Activated CD4-positive, alpha-beta memory T cell treated with anti-CD3 and anti-CD28 coated beads for 36 hours (primary cell): ENCODE data around the gene KCNJ12. TPM values are rescaled to one million over a fixed set of nuclear protein-coding genes. Genes with fewer than 3 reads are reported as not detected.
"Not testable (repeated sequence)": the region's sequence is repeated elsewhere in the genome, so short reads cannot be mapped to it uniquely, and the experiment has no call there.

Experiments
- CTCF ChIA-PET: fragments of 350-600 bp; sonication (Branson Sonifier 250); formaldehyde crosslinking; loops from one replicate; lab custom pipeline; 2021; ENCODE audit warnings: antibody characterized with exemption, inconsistent platforms; lab: Charles Lee
- POLR2A ChIA-PET: fragments of 350-600 bp; sonication (Branson Sonifier 250); formaldehyde crosslinking; loops from one replicate; lab custom pipeline; 2021; ENCODE audit warnings: antibody characterized with exemption; lab: Charles Lee
- DNase-seq: peaks from one replicate; pipeline ENCODE4 v3.0.0-alpha.2; 2020
- H3K27ac Mint-ChIP-seq: one replicate; pipeline ENCODE4 v1.8.0; 2021; ENCODE audit warnings: mixed read lengths
- H3K27me3 Mint-ChIP-seq: one replicate; pipeline ENCODE4 v1.8.0; 2021; ENCODE audit warnings: mixed read lengths
- H3K36me3 Mint-ChIP-seq: one replicate; pipeline ENCODE4 v1.8.0; 2021; ENCODE audit warnings: mixed read lengths
- H3K4me1 Mint-ChIP-seq: one replicate; pipeline ENCODE4 v1.8.0; 2021; ENCODE audit warnings: low read depth, mixed read lengths
- H3K4me3 Mint-ChIP-seq: one replicate; pipeline ENCODE4 v1.8.0; 2021; ENCODE audit warnings: mild to moderate bottlenecking, mixed read lengths
- H3K9me3 Mint-ChIP-seq: one replicate; pipeline ENCODE4 v1.8.0; 2021; ENCODE audit warnings: mixed read lengths
- intact Hi-C: fragments of 100-400 bp; cut with micrococcal nuclease; formaldehyde crosslinking; loops from one replicate; pipeline ENCODE4 v1.15.1; 2023
- total RNA-seq, 2 experiments: library from RNA; stranded (reverse); gene quantifications; one replicate each; pipeline ENCODE4 v1.2.3, GENCODE V29; 2021

KCNJ12 gene
- total RNA-seq, result not detected

GRCh38 chr17:21376081-21376758 is at the start of gene KCNJ12:
KCNJ12 (plus strand) TSS chr17:21376357; CDS start chr17:21415343, 38,986 bp downstream.
- CTCF ChIA-PET, result interaction anchor here (1.2 kb wide), 1 partner anchor 97 kb away, joined by 5 read pairs; no protein-coding TSS in a partner anchor
- H3K4me3 Mint-ChIP-seq, result no peak within 1 kb of the TSS
- intact Hi-C loops, result loop anchor here (5.0 kb wide), 1 partner anchor 94 kb away; the partner anchor contains the start of gene MAP2K3

GRCh38 chr17:21327921-21328320 is 48.2 kb upstream of the KCNJ12 start:
- POLR2A ChIA-PET, H3K27me3 Mint-ChIP-seq, H3K36me3 Mint-ChIP-seq, DNase-seq, H3K4me3 Mint-ChIP-seq, H3K27ac Mint-ChIP-seq, H3K4me1 Mint-ChIP-seq, CTCF ChIA-PET: not testable (repeated sequence)
- H3K9me3 Mint-ChIP-seq, result peaks cover 15% of the 10 kb centered on the region
- intact Hi-C loops, result loop anchor here (10.0 kb wide), 1 partner anchor 127 kb away; no protein-coding TSS in a partner anchor

More at GRCh38 chr17:21376081-21376758, at the start of gene KCNJ12:
- Mint-ChIP-seq H3K9me3 (no peaks in the 10 kb centered on the region), H3K4me1 (peaks cover 9% of the 10 kb centered on the region), H3K36me3 (no peaks in the 10 kb centered on the region), H3K27me3 (peaks cover 28% of the 10 kb centered on the region), H3K27ac (no peak within 1 kb of the TSS)
- POLR2A ChIA-PET, result no interaction called here
- DNase-seq, result no peak

- CTCF ChIA-PET, H3K4me1 Mint-ChIP-seq, H3K4me3 Mint-ChIP-seq, H3K27ac Mint-ChIP-seq, H3K36me3 Mint-ChIP-seq, POLR2A ChIA-PET, DNase-seq, H3K27me3 Mint-ChIP-seq: not testable (repeated sequence)
- intact Hi-C loops, result loop anchor here (10.0 kb wide), 1 partner anchor 126 kb away; no protein-coding TSS in a partner anchor
- peaks cover 13% of the 10 kb centered on the region for H3K9me3 Mint-ChIP-seq
Measured at GRCh38 chr17:21328778-21329177, 47.4 kb upstream of the KCNJ12 start.

- H3K36me3 Mint-ChIP-seq, result no peaks in the 10 kb centered on the region
- H3K27ac Mint-ChIP-seq, result no peak overlapping the region
- peaks cover 11% of the 10 kb centered on the region for H3K9me3 Mint-ChIP-seq
- no peak for DNase-seq
- POLR2A ChIA-PET, result no interaction called here
- peaks cover 4% of the 10 kb centered on the region for H3K27me3 Mint-ChIP-seq
- H3K4me1 Mint-ChIP-seq, result no peaks in the 10 kb centered on the region
- CTCF ChIA-PET, result no interaction called here
- H3K4me3 Mint-ChIP-seq, result no peak overlapping the region
- intact Hi-C loops, result no loop called here
Measured at GRCh38 chr17:21330436-21331160, 45.6 kb upstream of the KCNJ12 start.

- CTCF ChIA-PET, result not testable (repeated sequence)
Measured at GRCh38 chr17:21336541-21337294, 39.4 kb upstream of the KCNJ12 start.

GRCh38 chr17:21337981-21338625 is 38.1 kb upstream of the KCNJ12 start:
- CTCF ChIA-PET, POLR2A ChIA-PET, H3K9me3 Mint-ChIP-seq, H3K36me3 Mint-ChIP-seq, H3K4me1 Mint-ChIP-seq, DNase-seq, intact Hi-C loops, H3K27me3 Mint-ChIP-seq, H3K27ac Mint-ChIP-seq, H3K4me3 Mint-ChIP-seq: not testable (repeated sequence)

More at GRCh38 chr17:21336541-21337294, 39.4 kb upstream of the KCNJ12 start:
- intact Hi-C loops, POLR2A ChIA-PET, H3K36me3 Mint-ChIP-seq, DNase-seq, H3K9me3 Mint-ChIP-seq, H3K27ac Mint-ChIP-seq, H3K4me3 Mint-ChIP-seq, H3K27me3 Mint-ChIP-seq, H3K4me1 Mint-ChIP-seq: not testable (repeated sequence)

GRCh38 chr17:21339011-21339410 is 37.1 kb upstream of the KCNJ12 start:
- CTCF ChIA-PET, result no interaction called here
- no peaks in the 10 kb centered on the region for H3K4me1 Mint-ChIP-seq
- intact Hi-C loops, result no loop called here

GRCh38 chr17:21339571-21339970 is 36.6 kb upstream of the KCNJ12 start:
- H3K4me3 Mint-ChIP-seq, DNase-seq, H3K36me3 Mint-ChIP-seq, H3K27me3 Mint-ChIP-seq, H3K9me3 Mint-ChIP-seq, POLR2A ChIA-PET, intact Hi-C loops, H3K4me1 Mint-ChIP-seq, H3K27ac Mint-ChIP-seq, CTCF ChIA-PET: not testable (repeated sequence)

More at GRCh38 chr17:21339011-21339410, 37.1 kb upstream of the KCNJ12 start:
- H3K9me3 Mint-ChIP-seq, result no peaks in the 10 kb centered on the region
- no peaks in the 10 kb centered on the region for H3K27me3 Mint-ChIP-seq
- no peaks in the 10 kb centered on the region for H3K36me3 Mint-ChIP-seq
- no peak for DNase-seq
- POLR2A ChIA-PET, result no interaction called here
- no peak overlapping the region for H3K4me3 Mint-ChIP-seq
- H3K27ac Mint-ChIP-seq, result no peak overlapping the region

GRCh38 chr17:21340407-21340806 is 35.8 kb upstream of the KCNJ12 start:
- H3K4me1 Mint-ChIP-seq, POLR2A ChIA-PET, H3K9me3 Mint-ChIP-seq, intact Hi-C loops, H3K36me3 Mint-ChIP-seq, DNase-seq, H3K4me3 Mint-ChIP-seq, CTCF ChIA-PET, H3K27me3 Mint-ChIP-seq, H3K27ac Mint-ChIP-seq: not testable (repeated sequence)

- POLR2A ChIA-PET, H3K4me3 Mint-ChIP-seq, DNase-seq, H3K27ac Mint-ChIP-seq, H3K4me1 Mint-ChIP-seq, intact Hi-C loops, CTCF ChIA-PET, H3K9me3 Mint-ChIP-seq, H3K36me3 Mint-ChIP-seq, H3K27me3 Mint-ChIP-seq: not testable (repeated sequence)
Measured at GRCh38 chr17:21341279-21341678, 34.9 kb upstream of the KCNJ12 start.

- H3K36me3 Mint-ChIP-seq, H3K4me3 Mint-ChIP-seq, H3K27me3 Mint-ChIP-seq, intact Hi-C loops, H3K4me1 Mint-ChIP-seq, POLR2A ChIA-PET, CTCF ChIA-PET, H3K27ac Mint-ChIP-seq, H3K9me3 Mint-ChIP-seq, DNase-seq: not testable (repeated sequence)
Measured at GRCh38 chr17:21341925-21342540, 34.1 kb upstream of the KCNJ12 start.
